HAP-1 (cell line): ENCODE measurements around the gene SORCS3.

Experiments
- DNase-seq, 2 experiments: peaks; one replicate each; pipeline ENCODE4 v3.0.0-alpha.2; 2016 to 2020; ENCODE audit warnings: low spot score in 2 of 2
- H3K27me3 ChIP-seq: fragments of 250-450 bp; sonication (Bioruptor Pico); 2 replicates; pipeline ENCODE4 v1.5.1; 2020; ENCODE audit warnings: low read depth, mild to moderate bottlenecking, moderate library complexity
- H3K36me3 ChIP-seq: fragments of 250-450 bp; sonication (Bioruptor Pico); replicated peaks from 2 replicates; pipeline ENCODE4 v1.5.1; 2020; ENCODE audit warnings: mild to moderate bottlenecking
- H3K4me1 ChIP-seq: fragments of 250-450 bp; sonication (Bioruptor Pico); 2 replicates; pipeline ENCODE4 v1.5.1; 2020; ENCODE audit warnings: mild to moderate bottlenecking
- H3K4me3 ChIP-seq: fragments of 250-450 bp; sonication (Bioruptor Pico); 2 replicates; pipeline ENCODE4 v1.5.1; 2020; ENCODE audit warnings: mild to moderate bottlenecking, moderate library complexity
- H3K9me3 ChIP-seq: fragments of 250-450 bp; sonication (Bioruptor Pico); 2 replicates; pipeline ENCODE4 v1.5.1; 2020; ENCODE audit warnings: mild to moderate bottlenecking, moderate library complexity
- in situ Hi-C: fragments of 300-500 bp; cut with MboI; formaldehyde crosslinking; loops from 3 replicates; pipeline ENCODE4 v1.14.3; 2020; ENCODE audit warnings: low sequenced_read_pairs, inconsistent platforms, mixed read lengths

SORCS3 gene

DNA sequence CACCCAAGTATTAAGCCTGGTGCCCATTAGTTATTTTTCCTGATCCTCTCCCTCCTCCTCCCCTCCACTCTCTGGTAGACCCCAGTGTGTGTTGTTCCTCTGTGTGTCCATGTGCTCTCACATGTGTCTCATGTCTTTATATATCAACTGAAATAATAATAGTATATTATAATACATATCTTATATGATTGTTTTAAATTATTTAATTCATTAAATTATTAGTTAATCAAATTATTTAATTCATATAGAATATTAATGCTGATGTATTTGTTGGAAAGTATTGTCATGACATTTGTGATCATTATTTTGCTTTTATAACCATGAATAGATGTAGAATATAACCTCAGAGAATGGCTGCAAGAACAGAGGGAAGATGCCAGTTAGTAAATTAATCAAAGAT lies 647.5 kb downstream of the SORCS3 start:
- Histone ChIP-seq H3K9me3 (no peaks in the 10 kb centered on the region), H3K4me3 (no peak overlapping the region), H3K36me3 (no peaks in the 10 kb centered on the region), H3K27me3 (no peaks in the 10 kb centered on the region), H3K4me1 (no peaks in the 10 kb centered on the region)
- in situ Hi-C loops: no loop called here
- no peak for DNase-seq

DNA sequence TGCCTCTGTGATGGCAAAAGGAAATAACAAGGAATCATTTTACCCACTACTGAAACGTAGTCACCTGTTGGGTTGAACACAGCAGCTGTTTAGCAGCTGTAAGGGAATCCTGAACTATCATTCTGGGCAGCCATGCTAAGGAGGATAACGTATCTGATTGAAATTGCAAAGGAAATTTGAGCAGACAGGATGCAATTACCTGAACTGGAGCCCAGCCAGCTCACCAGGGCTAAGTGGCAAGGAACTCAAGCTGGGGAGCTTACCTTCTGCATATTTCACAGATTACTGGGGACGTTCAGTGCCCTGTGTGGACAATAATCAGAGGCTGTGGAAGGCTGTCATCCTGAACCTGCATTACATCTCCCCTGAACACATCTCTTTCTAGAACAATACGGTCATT lies 650.5 kb downstream of the SORCS3 start:
- H3K9me3 ChIP-seq: no peaks in the 10 kb centered on the region
- no peak for DNase-seq
- no peaks in the 10 kb centered on the region for H3K4me1 ChIP-seq
- H3K4me3 ChIP-seq: no peak overlapping the region
- in situ Hi-C loops: no loop called here
- H3K36me3 ChIP-seq: no peaks in the 10 kb centered on the region
- no peaks in the 10 kb centered on the region for H3K27me3 ChIP-seq

DNA sequence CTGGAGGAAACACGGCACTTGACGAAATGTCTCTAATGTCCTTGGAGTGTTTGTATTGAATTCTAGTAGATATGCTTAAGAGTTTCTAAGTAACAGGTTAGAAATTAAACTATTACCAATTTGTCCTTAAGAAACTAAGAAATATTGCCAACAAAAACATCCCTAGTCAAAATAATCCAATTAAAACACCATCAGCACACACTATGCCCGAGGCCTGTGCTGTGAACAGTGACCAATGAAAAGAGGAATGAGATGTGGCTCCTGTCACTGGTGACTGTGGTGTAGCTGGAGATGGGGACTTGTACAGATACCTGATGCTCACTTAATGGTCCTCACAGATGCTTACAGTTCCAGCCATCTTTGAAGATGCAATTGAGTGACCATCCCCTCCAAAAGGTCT lies 651.1 kb downstream of the SORCS3 start:
- no peak for DNase-seq
- Histone ChIP-seq H3K27me3 (no peaks in the 10 kb centered on the region), H3K36me3 (no peaks in the 10 kb centered on the region), H3K4me1 (no peaks in the 10 kb centered on the region), H3K9me3 (no peaks in the 10 kb centered on the region), H3K4me3 (no peak overlapping the region)
- in situ Hi-C loops: no loop called here
